HepG2 (cell line): ENCODE data around the gene ZFP90. TPM values are rescaled to one million over a fixed set of nuclear protein-coding genes. Genes with fewer than 3 reads are reported as not detected.

ENCODE experiments used
- POLR2AphosphoS2 ChIP-seq: IDR thresholded peaks from 2 replicates; pipeline ENCODE4 v1.6.1; 2011; ENCODE audit warnings: low read depth, low read length, improper control_type of control experiment
- PPARG ChIP-seq: conservative IDR thresholded peaks from 2 replicates; pipeline ENCODE4 v1.6.1; 2016; ENCODE audit warnings: missing biosample characterization, missing genetic modification reagents
- THAP7 ChIP-seq: sonication (generic); formaldehyde crosslinking; IDR thresholded peaks from 2 replicates; pipeline ENCODE4 v1.8.1; 2023; ENCODE audit warnings: mild to moderate bottlenecking, missing genetic modification reagents
- ZBTB40 ChIP-seq, 2 experiments: fragments of 450-650 bp in 1 of 2; sonication (generic) in 1 of 2; formaldehyde crosslinking in 1 of 2; IDR thresholded peaks; 2 replicates each; pipeline versions ENCODE4 v1.6.1 to v1.8.0; 2016 to 2022; ENCODE audit warnings: antibody characterized with exemption in 1 of 2, mild to moderate bottlenecking in 1 of 2, missing genetic modification reagents in 1 of 2
- ZC3H4 ChIP-seq: sonication (generic); formaldehyde crosslinking; IDR thresholded peaks from 2 replicates; pipeline ENCODE4 v1.4.0; 2020; ENCODE audit warnings: missing genetic modification reagents, borderline replicate concordance
- ZFYVE20 ChIP-seq: sonication (generic); formaldehyde crosslinking; IDR thresholded peaks from 2 replicates; pipeline ENCODE4 v1.8.0; 2023; ENCODE audit warnings: low read depth, mild to moderate bottlenecking, moderate library complexity, missing genetic modification reagents, borderline replicate concordance
- ZNF142 ChIP-seq: sonication (generic); formaldehyde crosslinking; IDR thresholded peaks from 2 replicates; pipeline ENCODE4 v1.4.0; 2020; ENCODE audit warnings: missing genetic modification reagents
- ZNF333 ChIP-seq: sonication (generic); formaldehyde crosslinking; IDR thresholded peaks from 2 replicates; pipeline ENCODE4 v1.4.0; 2020; ENCODE audit warnings: mild to moderate bottlenecking, missing genetic modification reagents, borderline replicate concordance
- ZNF747 ChIP-seq: sonication (generic); formaldehyde crosslinking; IDR thresholded peaks from 2 replicates; pipeline ENCODE4 v1.8.1; 2023; ENCODE audit warnings: missing genetic modification reagents, mild to moderate bottlenecking, borderline replicate concordance
- ZSCAN12 ChIP-seq: sonication (generic); formaldehyde crosslinking; IDR thresholded peaks from 2 replicates; pipeline ENCODE4 v1.9.0; 2021; ENCODE audit warnings: mild to moderate bottlenecking, missing genetic modification reagents
- polyA plus RNA-seq, 8 experiments: library from polyadenylated mRNA; depleted of rRNA in 3 of 8; stranded (reverse) in 7 of 8; unstranded in 1 of 8; fragments of >200 nt; fragmentation: Illumina TruSeq in 4 of 8; extraction: Trizol in 4 of 8; gene quantifications; 2 replicates each; pipeline versions ENCODE4 v1.2.1 to v1.2.3, GENCODE V29; 2011 to 2016; ENCODE audit warnings: low read depth in 4 of 8, missing spikeins in 1 of 8, mixed read lengths in 1 of 8; ENCODE audit not compliant: insufficient read depth in 1 of 8
- total RNA-seq, 5 experiments: library from RNA; depleted of rRNA; stranded (reverse); fragments of >200 nt; fragmentation: Illumina TruSeq; extraction: Trizol; gene quantifications; 2 replicates each; pipeline ENCODE4 v1.2.3, GENCODE V29; 2016; ENCODE audit warnings: low read depth in 1 of 5
- TF ChIP-seq, protein P1 (sequence below): sonication (generic); formaldehyde crosslinking; IDR thresholded peaks from 2 replicates; pipeline ENCODE4 v1.5.0; 2020; ENCODE audit warnings: missing genetic modification reagents

The ZFP90 gene
- total and polyA plus RNA-seq, 2 of the 13 experiments (the other 11 are each of a cell fraction or from before 2014, with no cell fraction given) = 17.6 to 18.9 TPM

GRCh38 chr16:68528686-68529379 lies 10.3 kb upstream of the ZFP90 start (continued):
- TF ChIP-seq ZNF142 (CRISPR knock-in tag) (peak; percentile 41; the same call in 1 of the 2 replicates), ZSCAN12 (CRISPR knock-in tag) (no peak), PPARG (peak; percentile 98), ZBTB40 (IDR thresholded peaks at IDR 0.05) (no peak), ZBTB40 (CRISPR knock-in tag; IDR thresholded peaks at IDR 0.05) (0 out of 2 replicates have a peak, but pooled peaks have one; percentile 28), ZNF747 (CRISPR knock-in tag) (peak; percentile 92), ZFYVE20 (CRISPR knock-in tag) (no peak), THAP7 (CRISPR knock-in tag) (peak; percentile 99), ZNF333 (no peak), ZC3H4 (CRISPR knock-in tag) (no peak), POLR2AphosphoS2 (no peak)
- TF ChIP-seq, protein P1, sequence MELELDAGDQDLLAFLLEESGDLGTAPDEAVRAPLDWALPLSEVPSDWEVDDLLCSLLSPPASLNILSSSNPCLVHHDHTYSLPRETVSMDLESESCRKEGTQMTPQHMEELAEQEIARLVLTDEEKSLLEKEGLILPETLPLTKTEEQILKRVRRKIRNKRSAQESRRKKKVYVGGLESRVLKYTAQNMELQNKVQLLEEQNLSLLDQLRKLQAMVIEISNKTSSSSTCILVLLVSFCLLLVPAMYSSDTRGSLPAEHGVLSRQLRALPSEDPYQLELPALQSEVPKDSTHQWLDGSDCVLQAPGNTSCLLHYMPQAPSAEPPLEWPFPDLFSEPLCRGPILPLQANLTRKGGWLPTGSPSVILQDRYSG = no peak
